ENCODE results near the gene CHGA.

Gene CHGA

GRCh38 chr14:92905667-92906066 is 17.3 kb upstream of the CHGA start:
- DNase-seq: no peak

DNA sequence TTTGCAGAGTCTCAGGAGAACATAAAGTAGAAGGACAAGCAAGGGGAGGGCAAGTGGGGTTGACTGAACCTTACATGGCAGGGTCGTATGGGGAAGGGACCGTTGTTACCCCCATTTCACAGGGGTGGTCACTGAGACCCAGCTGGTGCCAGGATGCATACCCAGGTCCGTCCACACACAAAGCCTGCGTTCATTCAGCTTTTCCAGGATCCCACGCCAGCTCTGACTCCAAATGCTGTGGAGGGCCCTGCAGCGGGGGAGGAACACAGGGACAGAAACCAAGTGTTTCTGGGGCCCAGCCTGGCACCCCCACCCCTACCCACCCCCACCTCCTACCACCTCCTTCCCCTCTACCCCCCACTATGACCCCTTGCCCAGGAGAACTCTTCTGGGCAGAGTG is 16.5 kb upstream of the CHGA start:
- no peak for DNase-seq

- DNase-seq: no peak
Observed at GRCh38 chr14:92906823-92907222, 16.1 kb upstream of the CHGA start.

DNA sequence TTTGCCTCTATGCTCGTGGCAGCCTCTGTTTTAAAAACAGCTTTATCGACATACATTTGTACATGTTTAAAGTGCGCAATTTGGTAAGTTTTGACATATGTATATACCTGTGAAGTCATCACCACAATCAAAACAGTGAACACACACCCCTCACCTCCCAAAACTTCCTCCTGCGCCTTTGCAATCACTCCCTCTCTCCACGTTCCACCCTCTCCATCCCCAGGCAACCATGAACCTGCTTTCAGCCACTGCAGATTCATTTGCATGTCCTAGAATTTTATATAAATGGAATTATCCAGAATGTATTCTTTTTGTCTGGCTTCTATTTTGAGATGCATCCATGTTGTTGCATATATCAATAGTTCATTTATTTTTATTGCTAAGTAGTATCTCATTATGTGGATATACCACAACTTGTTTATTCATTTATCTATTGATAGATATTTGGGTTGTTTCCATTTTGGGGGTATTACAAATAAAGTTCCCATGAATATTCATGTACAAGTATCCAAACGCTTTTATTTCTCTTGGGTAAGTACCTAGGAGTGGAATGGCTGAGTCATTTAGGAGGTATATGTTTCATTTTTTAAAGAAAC is 15.5 kb upstream of the CHGA start:
- no peak for DNase-seq

DNA sequence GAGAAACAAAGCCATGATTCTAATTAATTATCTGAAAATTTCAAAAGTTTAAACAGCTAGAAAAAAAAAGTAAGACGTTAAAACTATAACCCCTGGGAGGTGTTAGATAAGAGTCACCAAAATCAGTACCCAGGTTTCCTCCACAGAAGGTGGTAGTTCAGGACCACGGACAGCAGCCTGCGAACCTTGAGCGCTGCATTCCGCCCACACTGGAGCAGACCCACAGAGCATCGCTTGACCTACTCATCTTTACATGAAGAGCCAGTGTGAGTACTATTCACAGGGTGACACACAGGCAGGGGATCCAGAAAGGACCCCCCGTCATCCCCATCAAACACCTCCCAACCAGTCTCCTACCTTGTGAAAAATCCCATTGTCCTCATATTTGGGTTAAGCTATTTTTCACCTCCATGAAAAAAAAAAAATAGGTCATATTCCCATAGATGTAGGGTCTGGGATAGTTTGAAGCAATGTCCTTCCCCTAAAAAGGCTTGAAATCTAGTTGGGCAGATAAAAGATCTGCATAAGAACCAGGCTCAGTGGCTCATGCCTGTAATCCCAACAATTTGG is 8.8 kb upstream of the CHGA start:
- no peak for DNase-seq

GRCh38 chr14:92916201-92916600 is 6.7 kb upstream of the CHGA start:
- DNase-seq: no peak

DNA sequence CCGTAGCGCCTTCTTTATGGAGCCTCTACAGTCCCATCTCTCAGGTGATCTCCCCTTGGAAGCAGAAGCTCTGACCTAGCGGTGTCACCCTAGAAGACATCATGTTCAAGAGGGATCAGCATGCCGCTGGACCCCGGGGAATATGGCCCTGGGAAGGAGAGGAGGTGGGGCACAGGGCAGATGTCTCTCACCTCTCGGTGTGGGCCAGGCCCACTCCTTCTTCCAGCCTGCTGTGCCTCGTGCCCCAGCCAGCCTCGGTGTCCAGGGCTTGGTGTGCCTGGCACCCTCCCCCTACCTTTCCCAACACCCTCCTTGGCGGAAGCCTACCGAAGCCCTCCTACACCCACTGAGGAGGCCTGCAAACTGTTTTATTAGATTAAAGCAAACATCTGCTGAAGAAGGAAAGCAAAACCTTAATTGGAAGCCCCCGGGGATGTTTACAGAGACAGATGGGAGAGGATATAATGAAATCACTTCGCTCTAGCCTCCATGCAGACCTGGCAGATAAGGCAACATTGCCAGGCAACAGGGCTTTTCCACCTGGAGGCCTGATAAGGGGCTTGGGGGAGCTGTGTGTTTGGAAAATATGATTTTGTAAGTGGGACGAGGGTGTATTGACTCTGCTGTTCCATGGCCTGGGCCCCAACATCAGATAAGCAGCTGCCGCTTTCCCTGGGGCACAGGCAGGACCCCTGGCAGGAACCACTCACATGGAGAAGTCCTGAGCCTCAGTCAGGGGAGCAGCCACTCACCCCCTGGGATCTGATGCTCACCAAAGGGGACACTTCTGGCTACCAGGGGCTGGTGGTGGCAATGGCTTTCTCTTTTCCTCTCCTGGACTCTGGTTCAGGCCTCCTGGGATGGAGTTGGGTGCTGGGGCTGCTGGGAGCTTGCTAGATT is 5.7 kb upstream of the CHGA start:
- DNase-seq: no peak

- no peak for DNase-seq
Observed at GRCh38 chr14:92917956-92918355, 5.0 kb upstream of the CHGA start.

DNA sequence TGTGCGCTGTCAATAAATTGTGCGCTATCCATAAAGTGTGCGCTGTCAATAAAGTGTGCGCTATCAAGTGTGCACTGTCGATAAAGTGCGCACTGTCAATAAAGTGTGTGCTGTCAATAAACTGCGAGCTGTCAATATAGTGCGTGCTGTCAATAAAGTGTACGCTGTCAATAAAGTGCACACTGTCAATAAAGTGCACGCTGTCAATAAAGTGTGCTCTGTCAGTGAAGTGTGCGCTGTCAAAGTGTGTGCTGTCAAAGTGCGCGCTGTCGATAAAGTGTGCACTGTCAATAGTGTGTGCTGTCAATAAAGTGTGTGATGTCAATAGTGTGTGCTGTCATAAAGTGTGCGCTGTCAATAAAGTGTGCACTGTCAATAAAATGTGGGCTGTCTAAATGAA is 2.9 kb upstream of the CHGA start:
- no peak for DNase-seq

GRCh38 chr14:92922155-92922735 is 705 bp upstream of the CHGA start:
- DNase-seq: no peak

GRCh38 chr14:92923744-92924103 is 774 bp downstream of the CHGA start:
- no peak for DNase-seq

DNA sequence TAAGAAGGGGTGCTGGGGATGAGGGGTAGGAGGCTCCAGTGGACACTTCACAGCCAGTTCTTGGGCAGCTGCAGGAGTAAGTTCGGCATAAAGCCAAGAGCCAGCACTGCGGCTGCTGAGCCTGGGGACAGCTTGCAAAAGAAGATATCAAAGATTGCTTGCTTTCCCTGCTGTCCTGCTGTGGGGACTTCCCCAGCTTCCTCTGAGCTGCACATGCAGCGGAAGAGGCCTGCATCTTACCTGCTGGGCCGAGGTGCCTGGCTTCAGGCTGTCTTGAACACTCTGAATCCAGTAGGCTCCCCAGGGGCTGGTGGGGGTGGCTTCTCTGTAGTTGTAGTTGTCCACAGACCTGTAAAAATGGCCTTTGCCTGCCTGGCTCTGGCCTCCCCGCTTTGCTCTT is 1.3 kb downstream of the CHGA start:
- no peak for DNase-seq

DNA sequence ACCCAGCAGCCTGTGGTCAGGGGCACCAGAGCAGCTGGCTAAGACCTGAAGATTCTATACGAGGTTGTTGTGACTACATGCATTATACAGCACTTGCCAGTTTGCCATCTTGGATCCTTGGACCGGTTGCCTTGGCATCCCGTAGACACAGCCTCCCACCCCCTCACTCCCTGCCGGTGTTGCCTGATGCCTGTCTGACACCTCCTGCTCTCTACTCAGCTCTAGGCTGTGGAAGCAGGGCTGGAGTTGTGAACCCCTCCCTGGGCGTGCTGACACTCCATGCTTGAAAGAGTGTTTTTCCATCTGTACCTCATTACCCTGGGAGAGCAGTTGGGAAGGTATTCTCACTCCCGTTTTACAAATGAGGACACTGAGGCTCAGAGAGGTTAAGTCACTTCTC is 2.5 kb downstream of the CHGA start:
- no peak for DNase-seq

DNA sequence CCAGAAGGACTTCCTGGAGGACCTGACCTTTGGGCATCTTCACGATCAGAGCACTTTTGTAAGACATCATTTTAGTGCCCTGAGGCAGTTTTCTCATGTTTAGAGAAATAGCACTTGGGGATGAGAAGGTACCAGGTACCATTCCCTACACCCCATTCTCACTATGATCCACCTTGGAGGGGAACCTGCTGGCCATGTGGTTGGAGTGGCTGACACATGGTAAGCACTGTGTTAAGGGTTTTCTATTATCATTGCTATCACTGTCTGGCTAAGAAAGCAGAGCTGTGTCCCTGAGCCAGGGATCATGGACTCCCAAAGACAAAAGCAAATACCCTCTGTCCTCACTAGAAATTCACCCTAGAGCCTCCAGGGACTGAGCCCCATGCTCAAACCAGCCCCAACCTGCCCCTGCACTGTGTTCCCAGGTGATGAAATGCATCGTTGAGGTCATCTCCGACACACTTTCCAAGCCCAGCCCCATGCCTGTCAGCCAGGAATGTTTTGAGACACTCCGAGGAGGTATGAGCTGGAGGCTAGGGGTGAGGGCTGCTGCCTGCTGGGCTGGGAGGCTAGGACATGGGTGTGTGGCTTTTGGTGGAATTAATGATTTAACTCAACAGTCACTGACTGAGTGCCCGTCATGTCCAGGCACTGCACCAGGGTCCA is 3.4 kb downstream of the CHGA start:
- DNase-seq: no peak

GRCh38 chr14:92926931-92927330 is 4.0 kb downstream of the CHGA start:
- DNase-seq: no peak

- DNase-seq: no peak
Observed at GRCh38 chr14:92927349-92928257, 4.7 kb downstream of the CHGA start.

GRCh38 chr14:92928258-92928629 is 5.3 kb downstream of the CHGA start:
- no peak for DNase-seq

DNA sequence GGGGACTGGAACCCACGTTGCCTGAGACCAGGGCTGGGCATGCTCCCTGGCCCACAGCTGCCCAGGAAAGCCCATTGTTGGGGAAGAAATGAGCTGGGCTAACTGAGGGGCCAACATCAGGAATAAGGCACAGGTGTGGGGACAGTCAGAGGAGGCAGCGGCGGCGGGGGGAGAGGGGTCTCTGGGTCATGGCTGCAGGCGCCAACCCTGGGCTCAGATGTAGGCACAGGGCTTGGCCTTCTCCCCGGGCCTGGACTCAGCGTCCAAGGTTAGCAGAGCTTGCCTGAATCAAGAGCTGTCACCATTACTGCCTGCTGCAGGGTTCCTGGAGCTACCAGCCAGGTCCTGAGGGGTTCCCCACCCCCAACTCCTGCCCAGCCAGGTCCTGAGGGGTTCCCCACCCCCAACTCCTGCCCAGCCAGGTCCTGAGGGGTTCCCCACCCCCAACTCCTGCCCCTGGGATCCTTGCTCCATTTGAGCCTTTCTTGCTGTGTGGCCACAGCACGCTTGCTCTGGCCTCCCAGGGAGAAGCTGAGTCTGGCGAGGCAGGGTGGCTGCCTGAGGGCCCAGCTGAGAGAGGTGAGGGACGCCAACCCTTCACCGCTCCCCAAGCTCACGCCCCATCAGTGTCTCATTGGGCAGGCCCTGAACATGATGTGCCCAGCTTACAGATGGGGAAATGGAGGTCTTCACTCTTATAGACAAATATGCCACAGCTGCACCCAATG is 6.2 kb downstream of the CHGA start:
- no peak for DNase-seq

DNA sequence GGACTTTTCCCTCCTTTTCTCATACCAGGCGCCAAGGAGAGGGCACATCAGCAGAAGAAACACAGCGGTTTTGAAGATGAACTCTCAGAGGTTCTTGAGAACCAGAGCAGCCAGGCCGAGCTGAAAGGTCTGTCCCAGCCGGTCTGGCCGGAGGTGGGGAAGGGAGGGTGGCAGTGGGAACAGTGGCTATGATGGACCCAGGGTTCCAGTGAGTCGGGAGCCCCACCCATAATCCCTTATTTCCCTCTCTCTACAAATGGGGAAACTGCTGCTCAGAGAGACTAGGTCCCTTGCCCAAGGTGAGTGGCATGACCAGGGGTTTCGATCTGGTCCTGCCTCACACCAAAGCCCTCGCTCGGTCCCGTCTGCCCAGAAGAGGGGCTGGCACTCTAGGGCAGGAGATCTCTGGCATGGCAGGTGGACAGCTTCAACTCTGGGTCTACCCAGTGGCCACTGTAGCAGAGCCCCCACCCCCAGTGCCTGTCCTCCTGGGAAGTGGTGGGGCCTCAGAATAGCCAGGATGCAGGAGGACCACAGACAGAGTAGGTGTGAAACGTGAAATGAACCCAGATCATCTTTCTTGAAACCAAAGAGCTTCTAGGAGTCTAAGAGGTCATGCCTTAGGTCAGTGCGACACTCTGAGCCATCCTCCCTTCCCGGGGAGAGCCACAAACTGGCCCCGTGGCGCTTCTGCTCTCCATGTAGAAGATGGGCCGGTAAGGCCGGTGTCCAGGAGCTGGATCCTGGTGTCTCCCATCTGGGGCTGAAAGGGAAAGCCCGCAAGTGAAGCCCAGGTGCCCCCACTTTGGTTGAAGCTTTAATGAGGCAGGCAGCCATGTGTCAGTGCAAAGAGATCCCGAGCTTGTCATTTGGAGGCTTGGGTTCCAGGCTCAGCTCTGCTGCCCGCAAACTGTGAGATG is 7.0 kb downstream of the CHGA start:
- no peak for DNase-seq
